ENCODE measurements around the gene ERVFRD-1.

Gene ERVFRD-1

GRCh38 chr6:11153447-11153846, 41.9 kb upstream of the ERVFRD-1 start:
- ATAC-seq: no peak
- TF ChIP-seq TCF4 (CRISPR knock-in tag; IDR thresholded peaks at IDR 0.05; ENCODE audit: borderline replicate concordance) (no peak), GLIS3 (CRISPR knock-in tag; IDR thresholded peaks at IDR 0.05) (no peak), SNAI2 (CRISPR knock-in tag; IDR thresholded peaks at IDR 0.05) (no peak), CSDC2 (CRISPR knock-in tag; IDR thresholded peaks at IDR 0.05) (no peak), ESRRG (CRISPR knock-in tag; IDR thresholded peaks at IDR 0.05) (no peak), TOX (CRISPR knock-in tag; IDR thresholded peaks at IDR 0.05; ENCODE audit: borderline replicate concordance) (no peak), PPARA (CRISPR knock-in tag; IDR thresholded peaks at IDR 0.05; ENCODE audit: borderline replicate concordance) (no peak), CSRNP3 (CRISPR knock-in tag; IDR thresholded peaks at IDR 0.05) (no peak), ZFP3 (CRISPR knock-in tag; IDR thresholded peaks at IDR 0.05) (no peak), ISL1 (CRISPR knock-in tag; IDR thresholded peaks at IDR 0.05) (no peak), TSHZ2 (CRISPR knock-in tag; IDR thresholded peaks at IDR 0.05) (no peak), ZNF70 (CRISPR knock-in tag; IDR thresholded peaks at IDR 0.05) (no peak), ZNF565 (CRISPR knock-in tag; conservative IDR thresholded peaks at IDR 0.05; ENCODE audit: low read depth) (no peak), PATZ1 (CRISPR knock-in tag; IDR thresholded peaks at IDR 0.05; ENCODE audit: borderline replicate concordance) (no peak), BACH2 (CRISPR knock-in tag; IDR thresholded peaks at IDR 0.05; ENCODE audit: borderline replicate concordance) (no peak), CREB5 (CRISPR knock-in tag; IDR thresholded peaks at IDR 0.05; ENCODE audit: low read depth) (no peak), ARNTL (CRISPR knock-in tag; IDR thresholded peaks at IDR 0.05; ENCODE audit: borderline replicate concordance, low read depth) (no peak), ZNF8 (CRISPR knock-in tag; IDR thresholded peaks at IDR 0.05) (no peak)

- no peak for ATAC-seq
- TF ChIP-seq CSRNP3 (CRISPR knock-in tag; IDR thresholded peaks at IDR 0.05): no peak
- 0 out of 2 replicates have a peak, but pooled peaks have one; percentile 9 for TF ChIP-seq ISL1 (CRISPR knock-in tag; IDR thresholded peaks at IDR 0.05)
- no peak for TF ChIP-seq TOX (CRISPR knock-in tag; IDR thresholded peaks at IDR 0.05; ENCODE audit: borderline replicate concordance)
- no peak for TF ChIP-seq ZC3H10 (CRISPR knock-in tag; IDR thresholded peaks at IDR 0.05)
- no peak for TF ChIP-seq TCF4 (CRISPR knock-in tag; IDR thresholded peaks at IDR 0.05; ENCODE audit: borderline replicate concordance)
- no peak for TF ChIP-seq TSHZ2 (CRISPR knock-in tag; IDR thresholded peaks at IDR 0.05)
Observed at GRCh38 chr6:11152581-11152980, 41.1 kb upstream of the ERVFRD-1 start.

Data from SK-N-SH treated with all-trans-retinoic acid at 6 μM for 48 hours (cell line).